ENCODE data around the gene CR1L.
"Not testable (repeated sequence)": the region's sequence is repeated elsewhere in the genome, so short reads cannot be mapped to it uniquely, and the experiment has no call there.

Gene CR1L

GRCh38 chr1:207690551-207690950 lies 45.6 kb downstream of the CR1L start:
- DNase-seq, result not testable (repeated sequence)

DNA sequence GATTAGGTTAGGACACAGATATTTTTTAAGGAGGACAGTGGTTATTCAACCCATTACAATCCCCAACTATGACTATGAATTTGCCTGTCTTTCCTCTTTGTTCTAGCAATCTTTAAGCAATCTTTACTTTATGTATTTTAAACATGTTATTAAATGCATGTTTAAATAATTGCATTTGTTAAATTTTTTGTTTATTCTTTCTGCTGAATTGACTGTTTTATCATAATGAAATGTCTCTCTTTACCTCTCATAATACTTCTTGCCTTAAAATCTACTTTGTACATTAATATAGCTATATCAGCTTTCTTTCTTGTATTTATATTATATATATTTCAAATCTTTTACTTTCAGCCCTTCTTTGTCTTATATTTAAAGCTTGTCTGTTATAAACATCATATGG lies 46.1 kb downstream of the CR1L start:
- DNase-seq, result no peak

DNA sequence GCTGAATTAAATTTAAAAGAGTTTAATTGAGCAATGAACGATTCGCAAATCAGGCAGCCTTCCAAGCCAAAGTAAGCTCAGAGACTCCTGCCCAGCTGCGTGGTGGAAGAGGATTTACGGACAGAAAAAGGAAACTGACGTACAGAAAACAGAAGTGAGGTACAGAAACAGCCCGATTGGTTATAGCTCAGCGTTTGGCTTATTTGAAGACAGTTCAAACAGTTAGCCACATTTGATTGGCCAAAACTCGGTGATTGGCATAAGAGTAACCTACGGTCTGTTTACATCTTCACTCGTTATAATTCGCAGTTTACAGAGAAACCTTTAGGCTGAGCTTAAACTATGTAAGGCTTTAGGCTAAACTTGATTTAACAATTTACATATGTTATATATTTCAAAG lies 46.9 kb downstream of the CR1L start:
- DNase-seq, result no peak

DNA sequence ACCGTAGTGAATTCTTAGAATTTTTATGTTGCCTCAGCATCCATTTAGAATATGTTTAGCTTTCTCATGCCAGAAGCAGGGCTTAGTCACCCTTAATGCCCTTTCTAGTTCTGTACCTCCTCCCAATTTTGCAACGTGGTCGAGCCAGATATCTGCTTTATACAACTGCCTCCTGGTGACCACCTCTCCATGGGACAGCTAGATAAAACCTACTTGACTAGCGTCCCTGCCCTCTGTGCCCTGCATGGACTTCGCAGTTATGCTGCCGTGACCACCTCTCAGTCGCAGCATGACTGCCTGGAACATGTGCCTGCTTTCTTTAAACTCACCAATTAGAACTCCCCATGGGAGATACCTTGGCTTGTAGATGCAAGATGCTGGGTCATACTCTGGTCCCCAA lies 47.4 kb downstream of the CR1L start:
- DNase-seq, result not testable (repeated sequence)

- no peak for DNase-seq
Measured at GRCh38 chr1:207695891-207696290, 51.0 kb downstream of the CR1L start.

DNA sequence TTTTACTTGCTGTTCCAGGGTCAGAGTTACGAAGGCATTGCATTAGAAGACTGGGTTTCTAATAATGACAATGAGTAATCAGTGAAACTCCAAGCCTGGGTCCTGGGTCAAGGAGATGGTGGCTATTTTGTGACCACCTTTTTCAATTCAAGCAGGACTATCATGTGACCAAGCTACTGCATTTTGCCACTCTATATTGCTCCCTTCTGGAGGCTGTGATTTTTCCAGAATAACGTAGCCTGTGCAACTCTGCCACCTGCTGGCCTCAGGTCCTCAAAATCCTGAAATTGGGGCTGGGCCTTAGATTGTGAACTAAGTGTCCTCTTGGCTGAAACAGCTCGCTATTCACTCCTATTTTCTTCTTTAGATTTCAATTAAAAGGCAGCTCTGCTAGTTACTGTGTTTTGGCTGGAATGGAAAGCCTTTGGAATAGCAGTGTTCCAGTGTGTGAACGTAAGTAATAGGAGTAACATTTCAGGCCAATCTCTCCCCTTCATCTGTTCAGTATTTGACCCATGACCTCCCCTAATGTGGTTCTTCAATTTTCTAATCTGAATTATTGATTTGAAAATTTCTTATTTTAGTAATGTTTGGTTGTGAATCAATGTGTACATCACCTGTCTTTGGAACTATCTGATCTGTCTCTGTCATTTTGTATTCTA lies 54.0 kb downstream of the CR1L start:
- DNase-seq, result no peak

- no peak for DNase-seq
Measured at GRCh38 chr1:207702317-207702716, 57.4 kb downstream of the CR1L start.

GRCh38 chr1:207703712-207704111 lies 58.8 kb downstream of the CR1L start:
- DNase-seq, result no peak

- DNase-seq, result not testable (repeated sequence)
Measured at GRCh38 chr1:207708004-207708403, 63.1 kb downstream of the CR1L start.

DNA sequence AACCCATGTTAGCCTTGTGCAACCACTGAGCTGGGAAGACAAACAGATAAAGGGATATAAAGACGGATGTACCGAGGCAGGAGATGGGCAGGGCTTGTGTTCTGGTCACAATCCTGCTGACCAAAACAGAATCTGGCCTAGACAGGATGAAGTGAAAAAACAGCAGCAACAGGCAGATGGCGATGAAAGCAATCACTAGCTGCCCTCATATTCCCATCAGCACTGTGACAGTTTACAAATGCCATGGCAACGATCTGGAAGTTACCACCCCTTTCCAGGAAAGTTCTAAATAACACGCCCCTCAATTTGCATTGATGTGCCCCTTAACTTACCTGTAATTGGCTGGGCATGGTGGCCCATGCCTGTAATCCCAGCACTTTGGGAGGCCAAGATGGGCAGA lies 66.4 kb downstream of the CR1L start:
- DNase-seq, result no peak

- DNase-seq, result not testable (repeated sequence)
Measured at GRCh38 chr1:207712701-207713100, 67.8 kb downstream of the CR1L start.

- DNase-seq, result no peak
Measured at GRCh38 chr1:207713529-207713928, 68.6 kb downstream of the CR1L start.

DNA sequence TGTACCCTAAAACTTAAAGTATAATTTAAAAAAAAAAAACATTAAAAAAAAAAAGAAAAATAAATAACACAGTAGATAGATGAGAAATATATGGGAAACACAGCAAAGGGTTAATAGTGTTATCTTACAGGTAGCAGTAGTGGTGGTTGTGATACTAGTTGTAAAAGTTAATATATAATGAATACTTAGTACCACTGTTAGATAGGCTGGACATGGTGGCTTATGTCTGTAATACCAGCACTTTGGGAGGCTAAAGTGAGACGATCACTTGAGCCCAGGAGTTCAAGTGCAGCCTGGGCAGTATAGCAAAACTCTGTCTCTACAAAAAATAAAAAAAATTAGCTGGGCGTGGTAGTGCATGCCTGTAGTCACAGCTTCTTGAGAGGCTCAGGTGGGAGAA lies 74.3 kb downstream of the CR1L start:
- DNase-seq, result no peak

- DNase-seq, result not testable (repeated sequence)
Measured at GRCh38 chr1:207728200-207728858, 83.4 kb downstream of the CR1L start.

- DNase-seq, result not testable (repeated sequence)
Measured at GRCh38 chr1:207737503-207738157, 92.7 kb downstream of the CR1L start.

- DNase-seq, result not testable (repeated sequence)
Measured at GRCh38 chr1:207738158-207738659, 93.3 kb downstream of the CR1L start.

- DNase-seq, result no peak
Measured at GRCh38 chr1:207740207-207740606, 95.3 kb downstream of the CR1L start.

DNA sequence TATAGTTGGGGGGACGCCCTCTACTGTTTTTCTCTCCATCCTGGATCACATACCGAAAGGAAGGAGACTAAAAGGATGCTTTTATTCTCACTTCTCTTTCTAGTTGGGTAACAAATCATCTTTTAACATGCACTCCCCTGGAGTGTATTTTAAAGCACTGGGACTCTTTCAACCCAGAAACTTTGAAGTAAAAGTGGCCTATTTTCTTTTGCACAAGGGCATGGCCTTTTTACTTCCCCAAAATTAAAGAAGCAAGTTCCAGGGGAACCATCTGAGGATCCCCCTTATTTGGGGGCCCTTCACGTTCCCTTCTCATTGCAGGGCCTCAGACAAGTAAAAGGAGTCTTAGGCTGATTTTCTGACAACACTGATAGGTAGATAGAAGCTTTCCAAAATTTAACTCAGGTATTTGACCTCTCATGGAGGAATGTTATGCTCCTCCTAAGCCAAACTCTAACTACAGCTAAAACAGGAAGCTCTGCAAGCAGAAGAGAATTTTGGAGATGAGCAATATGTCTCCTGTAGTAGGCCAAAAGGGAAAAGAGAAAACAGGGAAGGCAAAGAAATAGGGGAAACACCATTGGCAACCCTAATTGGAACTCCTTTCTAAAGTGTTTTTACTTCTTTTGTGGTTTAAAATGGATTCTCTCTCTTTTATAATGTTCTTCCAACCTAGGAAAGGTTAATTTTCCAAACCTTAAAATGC lies 98.1 kb downstream of the CR1L start:
- no peak for DNase-seq

GRCh38 chr1:207744000-207744534 lies 99.1 kb downstream of the CR1L start:
- DNase-seq, result no peak

DNA sequence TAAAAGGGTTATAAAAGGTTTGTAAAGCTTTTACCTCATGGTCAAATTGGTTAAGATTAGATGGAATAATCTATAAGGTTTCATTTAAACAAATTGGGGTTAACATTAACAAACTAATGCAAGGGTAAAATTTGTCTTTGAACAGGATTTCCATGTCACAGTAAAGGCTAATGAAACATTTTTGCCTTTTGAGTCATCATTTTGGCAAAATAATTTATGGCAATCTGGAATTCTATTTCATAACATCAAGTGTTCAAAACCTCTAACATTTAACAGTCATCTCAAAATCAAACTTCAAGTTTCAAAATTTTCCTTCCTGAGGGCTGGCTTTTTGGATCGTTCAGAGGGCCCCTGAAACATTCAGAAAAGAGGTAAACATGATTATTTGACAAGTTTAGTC lies 100.4 kb downstream of the CR1L start:
- no peak for DNase-seq

GRCh38 chr1:207745839-207746767 lies 101.2 kb downstream of the CR1L start:
- no peak for DNase-seq
